GM13976 (cell line): ENCODE data around the gene GHRH.

Experiments
- DNase-seq: peaks from one replicate; pipeline ENCODE4 v3.0.0; 2012; ENCODE audit warnings: low spot score
- CTCF ChIP-seq: IDR thresholded peaks from 2 replicates; pipeline ENCODE4 v1.5.1; 2012; ENCODE audit warnings: borderline replicate concordance, mild to moderate bottlenecking; ENCODE audit not compliant: insufficient read depth; ENCODE audit errors: extremely low read depth, missing control alignments, control extremely low read depth
- in situ Hi-C: fragments of 300-500 bp; cut with MboI; formaldehyde crosslinking; loops from one replicate; pipeline ENCODE4 v1.12.0; 2022; ENCODE audit warnings: low sequenced_read_pairs, mixed read lengths, inconsistent platforms; ENCODE audit not compliant: unreplicated experiment

Gene GHRH, protein sequence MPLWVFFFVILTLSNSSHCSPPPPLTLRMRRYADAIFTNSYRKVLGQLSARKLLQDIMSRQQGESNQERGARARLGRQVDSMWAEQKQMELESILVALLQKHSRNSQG

GRCh38 chr20:37261714-37262113 is at the start of gene GHRH:
Gene GHRH, minus strand, starts transcription at chr20:37261814. Its CDS starts 4,925 bp downstream, at chr20:37256889.
- TF ChIP-seq CTCF, result no peak
- in situ Hi-C loops, result no loop called here
- no peak for DNase-seq

- in situ Hi-C loops, result no loop called here
- no peak for DNase-seq
- no peak for TF ChIP-seq CTCF
These were observed 49.3 kb upstream of the GHRH start for GRCh38 chr20:37310951-37311350.

GRCh38 chr20:37309936-37310590 is 48.4 kb upstream of the GHRH start:
- DNase-seq, result no peak
- no peak for TF ChIP-seq CTCF
- in situ Hi-C loops, result no loop called here

DNA sequence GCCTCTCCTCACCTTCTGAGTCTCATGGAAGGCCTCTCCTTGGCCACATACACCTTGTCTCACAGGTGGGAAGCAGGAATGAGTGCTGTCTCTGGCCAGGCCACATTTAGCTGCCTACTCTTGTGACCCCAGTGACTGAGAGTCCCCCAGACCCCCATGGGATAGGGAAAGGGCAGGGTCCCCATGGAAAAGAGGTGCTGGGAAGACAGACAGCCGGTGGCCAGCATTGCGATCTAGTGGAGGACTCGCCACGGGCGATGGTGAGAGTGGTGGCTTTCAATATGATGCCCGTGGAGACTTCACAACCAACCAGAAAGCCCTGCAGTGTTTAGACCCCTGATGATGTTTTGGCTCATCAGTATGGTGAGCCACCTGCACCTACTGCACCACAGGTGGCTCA is 47.7 kb upstream of the GHRH start:
- in situ Hi-C loops, result no loop called here
- DNase-seq, result no peak
- TF ChIP-seq CTCF, result no peak

DNA sequence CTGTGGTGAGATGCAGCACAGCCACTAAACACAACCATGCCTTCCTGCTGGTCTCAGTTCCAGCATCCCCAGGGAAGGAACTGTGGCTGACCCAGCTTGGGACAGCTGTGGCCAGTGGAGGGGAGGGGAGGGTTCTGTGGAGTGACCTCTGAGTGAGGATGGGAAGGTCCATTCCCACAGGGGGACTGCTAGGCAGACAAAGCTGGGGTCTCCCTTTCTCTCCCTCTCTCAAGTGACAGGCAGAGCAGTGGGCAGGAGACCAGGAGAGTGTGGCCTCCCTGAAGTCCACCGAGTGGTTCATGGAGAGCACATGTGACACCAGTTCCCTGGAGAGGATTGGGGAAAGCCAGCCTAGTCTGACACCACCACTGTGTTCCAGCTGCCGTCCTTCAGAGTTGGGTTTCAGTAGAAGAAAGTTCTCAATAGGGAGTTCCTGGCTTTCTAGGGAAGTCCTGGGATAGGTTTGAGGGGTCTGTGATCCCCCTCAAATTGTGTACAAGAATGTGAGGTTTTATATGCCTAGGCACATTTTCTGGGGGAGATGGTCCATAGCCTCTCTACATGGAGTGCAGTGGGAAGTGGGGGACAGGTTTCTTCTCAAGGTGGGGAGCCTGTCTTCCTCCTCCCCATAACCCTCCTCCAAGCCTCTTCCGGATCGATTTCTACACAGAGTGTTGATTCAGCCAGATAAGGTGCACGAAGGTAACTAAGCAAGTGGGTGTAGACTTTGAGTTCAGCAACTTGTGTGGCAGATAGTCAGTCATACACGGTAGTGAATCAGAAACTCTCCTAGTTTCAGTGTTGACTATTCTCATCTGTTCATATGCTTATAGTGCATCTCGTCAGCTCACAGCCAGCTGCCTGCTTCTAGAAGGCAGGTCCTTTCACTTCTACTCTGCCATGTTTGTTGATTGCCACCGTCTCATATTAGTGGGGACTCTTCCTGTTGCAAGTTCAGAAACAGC is 46.8 kb upstream of the GHRH start:
- peak; percentile 83 for DNase-seq
- in situ Hi-C loops, result no loop called here
- no peak for TF ChIP-seq CTCF

DNA sequence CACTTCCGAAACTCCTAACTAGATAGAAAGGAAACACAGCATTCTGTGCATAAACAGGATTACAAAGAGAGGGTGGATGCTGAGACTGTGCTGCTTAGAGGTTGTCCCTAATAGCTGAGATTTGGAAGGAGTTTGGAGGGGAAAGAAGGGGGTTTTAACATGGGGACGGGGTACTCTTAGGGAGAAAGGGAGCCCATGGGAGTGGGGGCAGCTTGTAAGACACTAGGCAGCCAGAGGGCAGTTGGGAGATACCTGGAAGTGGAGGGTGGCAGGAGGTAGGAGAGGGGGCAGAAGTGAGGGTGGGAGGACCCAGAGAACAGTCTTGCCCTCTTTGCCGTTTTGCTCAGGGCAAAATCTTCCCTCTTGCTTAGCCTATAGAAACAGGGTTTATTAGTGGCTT is 44.2 kb upstream of the GHRH start:
- DNase-seq, result no peak
- TF ChIP-seq CTCF, result no peak
- in situ Hi-C loops, result no loop called here
